22Rv1 (cell line): Measurements from ENCODE around the gene MSANTD1.

Experiments
- H3K27ac ChIP-seq: fragments of 450-650 bp; 2 replicates; pipeline ENCODE4 v1.5.1; 2017
- CTCF ChIP-seq: fragments of 450-650 bp; IDR thresholded peaks from 2 replicates; pipeline ENCODE4 v1.5.1; 2017; ENCODE audit warnings: mild to moderate bottlenecking
- ZFX ChIP-seq: fragments of 450-650 bp; IDR thresholded peaks from 2 replicates; pipeline ENCODE4 v1.6.1; 2017; ENCODE audit warnings: antibody characterized with exemption, borderline replicate concordance

Gene MSANTD1

GRCh38 chr4:3233391-3234071 is 15.4 kb upstream of the MSANTD1 start:
- TF ChIP-seq ZFX (no peak), CTCF (no peak)
- H3K27ac ChIP-seq: no peak overlapping the region

DNA sequence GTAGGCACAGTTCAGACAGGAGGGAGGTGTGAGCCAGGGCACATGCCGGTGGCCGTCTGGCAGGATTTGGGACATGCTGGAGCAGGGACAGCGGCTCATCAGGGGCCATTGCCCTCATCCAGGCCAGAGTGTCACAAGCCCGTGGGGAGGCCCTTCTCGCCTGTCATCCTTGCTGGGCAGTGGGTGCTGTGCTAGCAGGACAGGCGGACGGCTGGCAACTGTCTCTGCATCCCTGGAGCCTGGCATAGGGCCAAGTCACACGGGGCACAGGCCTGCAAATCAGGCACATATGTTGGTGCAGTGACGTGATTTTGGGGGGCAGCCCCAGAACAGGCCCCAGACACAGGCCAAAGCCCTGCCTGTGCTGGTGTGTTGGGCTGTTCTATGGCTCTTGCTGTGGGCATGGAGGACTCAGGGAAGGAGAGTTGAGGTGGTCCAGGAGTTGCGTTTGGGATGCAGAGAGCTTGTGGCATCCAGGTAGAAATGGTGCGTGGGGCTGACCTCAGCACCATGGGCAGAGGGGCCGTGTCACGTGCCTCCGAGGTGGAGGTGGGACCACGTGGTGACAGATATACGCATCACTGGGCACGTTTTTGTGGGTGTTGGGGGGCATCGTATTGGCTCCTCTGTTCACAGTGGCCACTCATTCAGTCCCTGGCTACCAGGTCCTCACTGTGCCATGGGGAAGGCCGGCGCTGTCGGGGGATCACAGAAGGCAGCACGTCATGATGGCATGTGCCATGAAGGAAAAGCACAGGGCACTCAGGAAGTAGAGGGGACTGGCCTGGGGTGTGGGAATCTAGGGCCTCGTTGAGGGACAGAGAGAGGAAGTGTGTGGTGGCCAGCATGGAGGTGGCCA is 14.6 kb upstream of the MSANTD1 start:
- no peak overlapping the region for H3K27ac ChIP-seq
- TF ChIP-seq ZFX: no peak
- no peak for TF ChIP-seq CTCF

GRCh38 chr4:3235030-3235345 is 14.0 kb upstream of the MSANTD1 start:
- no peak overlapping the region for H3K27ac ChIP-seq
- TF ChIP-seq ZFX: no peak
- no peak for TF ChIP-seq CTCF

GRCh38 chr4:3235581-3235980 is 13.4 kb upstream of the MSANTD1 start:
- TF ChIP-seq CTCF (no peak), ZFX (no peak)
- no peak overlapping the region for H3K27ac ChIP-seq

DNA sequence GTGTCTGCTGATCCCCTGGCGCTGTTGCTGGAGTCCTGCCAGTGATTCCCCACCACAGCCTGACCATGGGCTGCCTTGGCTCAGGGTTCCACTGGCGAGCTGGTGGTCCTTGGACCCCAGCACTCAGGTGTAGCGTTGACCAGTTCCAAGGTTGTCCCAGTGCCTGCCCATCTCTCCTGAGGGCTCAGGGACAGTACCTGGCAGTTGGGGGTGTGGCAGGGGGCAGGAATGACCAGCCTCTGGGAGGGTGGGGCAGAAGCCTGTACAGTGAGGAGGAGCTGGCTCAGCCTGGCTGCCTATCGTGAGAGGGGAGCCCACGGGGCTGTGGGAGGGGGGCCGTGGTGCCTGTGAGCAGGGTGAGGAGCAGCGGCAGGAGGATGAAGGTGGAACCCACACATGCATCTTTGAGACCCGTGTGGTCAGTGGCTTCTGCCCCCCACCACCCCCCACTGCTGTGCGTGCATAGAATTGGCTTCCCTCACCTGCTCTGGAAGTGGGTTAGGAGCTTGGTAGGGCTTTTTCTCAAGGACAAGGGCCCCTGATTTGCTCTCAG is 12.6 kb upstream of the MSANTD1 start:
- TF ChIP-seq ZFX: no peak
- no peak for TF ChIP-seq CTCF
- H3K27ac ChIP-seq: no peak overlapping the region

- no peak for TF ChIP-seq ZFX
- no peak for TF ChIP-seq CTCF
- H3K27ac ChIP-seq: no peak overlapping the region
Observed at GRCh38 chr4:3237266-3237665, 11.7 kb upstream of the MSANTD1 start.
